Adrenal gland (tissue), 5 donors: ENCODE results near the gene MACROD2.

Source experiments
- POLR2A ChIP-seq, 2 donors: fragments of 450-650 bp; IDR thresholded peaks; one replicate each; pipeline ENCODE4 v1.6.1; 2017; ENCODE audit warnings: antibody characterized with exemption in 2 of 2, mild to moderate bottlenecking in 2 of 2, moderate library complexity in 1 of 2
- TF ChIP-seq, protein P1 (sequence below), 6 experiments: fragments of 450-650 bp in 4 of 6; fragments of 200-600 bp in 2 of 6; sonication (generic) in 1 of 6; IDR thresholded peaks; 1 replicate in 5 of 6; 2 replicates in 1 of 6; pipeline versions ENCODE4 v1.5.1 to v1.8.0; 2016 to 2021; ENCODE audit warnings: antibody characterized with exemption in 6 of 6, mild to moderate bottlenecking in 2 of 6, moderate library complexity in 1 of 6
- donor health status: DM: no; HTN: no; CAD: no.

DNA sequence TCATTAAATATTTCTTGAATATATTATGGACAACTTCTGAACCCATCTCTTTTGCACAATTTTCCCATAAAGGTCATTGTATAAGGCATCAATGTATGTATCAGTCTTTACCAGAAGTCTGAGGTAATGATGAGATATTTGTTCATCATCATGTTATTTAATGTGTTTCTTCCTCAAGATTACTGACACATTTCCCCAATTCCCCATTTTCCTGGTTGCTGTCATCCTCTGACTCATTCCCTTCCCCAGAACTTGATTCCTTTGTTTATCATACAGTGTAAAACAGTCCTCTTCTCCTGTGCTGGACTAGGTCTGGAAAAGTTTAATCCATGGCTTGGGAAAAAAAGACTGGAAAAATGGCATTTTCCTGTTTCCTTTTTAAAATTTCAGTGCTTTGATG lies 450.0 kb downstream of the MACROD2 start:
- TF ChIP-seq, protein P1, sequence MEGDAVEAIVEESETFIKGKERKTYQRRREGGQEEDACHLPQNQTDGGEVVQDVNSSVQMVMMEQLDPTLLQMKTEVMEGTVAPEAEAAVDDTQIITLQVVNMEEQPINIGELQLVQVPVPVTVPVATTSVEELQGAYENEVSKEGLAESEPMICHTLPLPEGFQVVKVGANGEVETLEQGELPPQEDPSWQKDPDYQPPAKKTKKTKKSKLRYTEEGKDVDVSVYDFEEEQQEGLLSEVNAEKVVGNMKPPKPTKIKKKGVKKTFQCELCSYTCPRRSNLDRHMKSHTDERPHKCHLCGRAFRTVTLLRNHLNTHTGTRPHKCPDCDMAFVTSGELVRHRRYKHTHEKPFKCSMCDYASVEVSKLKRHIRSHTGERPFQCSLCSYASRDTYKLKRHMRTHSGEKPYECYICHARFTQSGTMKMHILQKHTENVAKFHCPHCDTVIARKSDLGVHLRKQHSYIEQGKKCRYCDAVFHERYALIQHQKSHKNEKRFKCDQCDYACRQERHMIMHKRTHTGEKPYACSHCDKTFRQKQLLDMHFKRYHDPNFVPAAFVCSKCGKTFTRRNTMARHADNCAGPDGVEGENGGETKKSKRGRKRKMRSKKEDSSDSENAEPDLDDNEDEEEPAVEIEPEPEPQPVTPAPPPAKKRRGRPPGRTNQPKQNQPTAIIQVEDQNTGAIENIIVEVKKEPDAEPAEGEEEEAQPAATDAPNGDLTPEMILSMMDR (IDR thresholded peaks at IDR 0.05): no peak
- TF ChIP-seq POLR2A (IDR thresholded peaks at IDR 0.05): no peak
